Gastrocnemius medialis (tissue), 4 donors: ENCODE results near the gene HOXC6. TPM values are rescaled to one million over a fixed set of nuclear protein-coding genes. Genes with fewer than 3 reads are reported as not detected.

ENCODE experiments used
- ATAC-seq, 2 donors: fragments of 150-250 bp; one replicate each; pipeline ENCODE4 v1.9.1; 2016
- DNase-seq, 2 donors: peaks; one replicate each; pipeline ENCODE4 v3.0.0-alpha.2; 2019
- H3K27ac ChIP-seq, 4 donors: fragments of 200-600 bp; sonication (generic); 1 replicate in 1 of 4; 2 replicates in 3 of 4; pipeline ENCODE4 v1.5.1; 2016 to 2018; ENCODE audit warnings: mild to moderate bottlenecking in 2 of 4, moderate library complexity in 1 of 4
- H3K27me3 ChIP-seq, 3 donors: fragments of 200-600 bp; sonication (generic) in 2 of 3; 1 replicate in 1 of 3; 2 replicates in 2 of 3; pipeline versions ENCODE4 v1.5.1 to v1.6.0; 2016 to 2019; ENCODE audit warnings: mild to moderate bottlenecking in 1 of 3, moderate library complexity in 1 of 3
- H3K36me3 ChIP-seq, 2 donors: fragments of 200-600 bp; sonication (generic) in 1 of 2; one replicate each; pipeline ENCODE4 v1.5.1; 2017 to 2018
- H3K4me1 ChIP-seq, 2 donors: fragments of 200-600 bp; sonication (generic) in 1 of 2; one replicate each; pipeline ENCODE4 v1.5.1; 2016 to 2017; ENCODE audit warnings: mild to moderate bottlenecking in 2 of 2
- H3K4me3 ChIP-seq, 4 donors: fragments of 200-600 bp; sonication (generic) in 3 of 4; 1 replicate in 1 of 4; 2 replicates in 3 of 4; pipeline ENCODE4 v1.5.1; 2016 to 2019; ENCODE audit warnings: mild to moderate bottlenecking in 2 of 4
- H3K9me3 ChIP-seq, 3 donors: fragments of 200-600 bp; sonication (generic) in 2 of 3; 1 replicate in 1 of 3; 2 replicates in 2 of 3; pipeline ENCODE4 v1.5.1; 2016 to 2019
- POLR2A ChIP-seq, 2 donors: fragments of 450-650 bp; IDR thresholded peaks; one replicate each; pipeline ENCODE4 v1.6.1; 2017; ENCODE audit warnings: antibody characterized with exemption in 2 of 2, mild to moderate bottlenecking in 2 of 2, moderate library complexity in 2 of 2
- in situ Hi-C, 4 donors: fragments of 200-750 bp; cut with MboI; loops; one replicate each; pipeline versions ENCODE4 v1.15.0 to v1.8.0; 2017; ENCODE audit warnings: low sequenced_read_pairs in 4 of 4
- intact Hi-C: fragments of 100-400 bp; cut with DNase I; formaldehyde crosslinking; loops from one replicate; pipeline ENCODE4 v1.15.1; 2023; ENCODE audit warnings: low total_unique reads
- total RNA-seq, 4 donors: library from RNA; depleted of rRNA; stranded (reverse); fragments of >200 nt; gene quantifications; one replicate each; pipeline versions ENCODE4 v1.1.0 to v1.2.3, GENCODE V29; 2016
- TF ChIP-seq, protein P1 (sequence below), 5 experiments: fragments of 450-650 bp in 3 of 5; fragments of 200-600 bp in 2 of 5; sonication (generic) in 2 of 5; IDR thresholded peaks in 4 of 5; conservative IDR thresholded peaks in 1 of 5; 1 replicate in 4 of 5; 2 replicates in 1 of 5; pipeline ENCODE4 v1.5.1; 2016 to 2019; ENCODE audit warnings: antibody characterized with exemption in 5 of 5, mild to moderate bottlenecking in 3 of 5, moderate library complexity in 3 of 5

Gene HOXC6
- total RNA-seq, 4 donors from 2014 or later, result 1.0 to 4.7 (median 3.8) TPM

DNA sequence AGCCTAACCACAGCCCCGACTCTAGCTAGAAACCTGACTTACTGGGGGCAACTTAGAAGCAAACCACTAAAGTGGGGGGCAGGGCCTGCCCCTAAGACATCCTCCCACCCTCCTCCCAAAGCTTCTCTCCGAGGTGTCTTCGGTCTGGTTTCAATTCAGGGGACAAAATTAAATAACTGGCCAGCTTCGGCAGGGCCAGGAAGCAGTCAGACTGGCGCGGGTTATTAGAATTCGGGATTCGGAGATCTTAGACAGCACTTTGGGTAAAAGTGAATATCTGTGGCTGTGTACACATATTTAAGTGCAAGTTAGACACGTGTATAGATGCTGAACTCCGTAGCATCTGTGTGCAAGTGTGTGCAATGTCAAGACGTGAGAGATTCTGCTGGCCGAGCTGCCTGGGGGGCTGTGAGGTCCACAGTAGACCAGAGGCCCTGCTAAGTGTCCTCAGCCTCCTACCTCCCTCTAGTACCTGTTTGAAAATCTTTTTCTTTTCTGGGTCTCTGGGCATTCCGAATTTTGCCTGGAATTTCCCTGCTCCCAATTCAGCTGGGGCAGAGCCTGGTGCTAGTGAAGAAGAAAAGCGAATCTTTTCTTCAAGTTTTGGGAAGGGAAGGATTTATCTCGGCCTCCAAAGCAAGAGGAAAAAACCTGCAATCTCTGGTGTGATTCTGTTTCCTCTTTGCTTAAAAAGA lies 47.3 kb upstream of the HOXC6 start:
- peaks cover 26 to 75% (median 39%) of the 10 kb centered on the region in 3 donors for H3K27me3 ChIP-seq
- in situ Hi-C loops (loop anchor here (10.0 to 25.0 kb wide), 4 partner anchors 224 to 1731 kb away; partner anchors contain the start of genes GPR84 (in 2 of the 4), BLOC1S1 (in 1 of the 4), ITGA7 (in 1 of the 4) and RDH5 (in 1 of the 4)), intact Hi-C loops (no loop called here)
- TF ChIP-seq POLR2A (IDR thresholded peaks at IDR 0.05), result no peak
- TF ChIP-seq, protein P1, sequence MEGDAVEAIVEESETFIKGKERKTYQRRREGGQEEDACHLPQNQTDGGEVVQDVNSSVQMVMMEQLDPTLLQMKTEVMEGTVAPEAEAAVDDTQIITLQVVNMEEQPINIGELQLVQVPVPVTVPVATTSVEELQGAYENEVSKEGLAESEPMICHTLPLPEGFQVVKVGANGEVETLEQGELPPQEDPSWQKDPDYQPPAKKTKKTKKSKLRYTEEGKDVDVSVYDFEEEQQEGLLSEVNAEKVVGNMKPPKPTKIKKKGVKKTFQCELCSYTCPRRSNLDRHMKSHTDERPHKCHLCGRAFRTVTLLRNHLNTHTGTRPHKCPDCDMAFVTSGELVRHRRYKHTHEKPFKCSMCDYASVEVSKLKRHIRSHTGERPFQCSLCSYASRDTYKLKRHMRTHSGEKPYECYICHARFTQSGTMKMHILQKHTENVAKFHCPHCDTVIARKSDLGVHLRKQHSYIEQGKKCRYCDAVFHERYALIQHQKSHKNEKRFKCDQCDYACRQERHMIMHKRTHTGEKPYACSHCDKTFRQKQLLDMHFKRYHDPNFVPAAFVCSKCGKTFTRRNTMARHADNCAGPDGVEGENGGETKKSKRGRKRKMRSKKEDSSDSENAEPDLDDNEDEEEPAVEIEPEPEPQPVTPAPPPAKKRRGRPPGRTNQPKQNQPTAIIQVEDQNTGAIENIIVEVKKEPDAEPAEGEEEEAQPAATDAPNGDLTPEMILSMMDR (IDR thresholded peaks at IDR 0.05 in 4 of 5, conservative IDR thresholded peaks at IDR 0.05 in 1 of 5), result no peak
- peaks cover 0 to 20% of the 10 kb centered on the region in 2 donors for H3K4me1 ChIP-seq
- H3K27ac ChIP-seq, result peak overlapping the region; percentile 94 to 100 (median 98)
- ATAC-seq (no peak), DNase-seq (no peak)
- peak overlapping the region; percentile 25 to 85 (median 71) for H3K4me3 ChIP-seq
- no peaks in the 10 kb centered on the region for H3K36me3 ChIP-seq
- no peaks in the 10 kb centered on the region for H3K9me3 ChIP-seq

- in situ Hi-C loops, result loop anchor here (10.0 to 25.0 kb wide), 4 partner anchors 223 to 1730 kb away; partner anchors contain the start of genes GPR84 (in 2 of the 4), BLOC1S1 (in 1 of the 4), ITGA7 (in 1 of the 4) and RDH5 (in 1 of the 4)
- DNase-seq, result no peak
- Histone ChIP-seq H3K9me3 (no peaks in the 10 kb centered on the region), H3K4me1 (peaks cover 2 to 21% of the 10 kb centered on the region in 2 donors), H3K36me3 (no peaks in the 10 kb centered on the region), H3K27ac (peak overlapping the region; percentile 94 to 100 (median 98)), H3K4me3 (peak overlapping the region; percentile 25 to 85 (median 71)), H3K27me3 (peaks cover 16 to 65% (median 30%) of the 10 kb centered on the region in 3 donors)
- TF ChIP-seq, protein P1 (IDR thresholded peaks at IDR 0.05 in 4 of 5, conservative IDR thresholded peaks at IDR 0.05 in 1 of 5), result no peak
- TF ChIP-seq POLR2A (IDR thresholded peaks at IDR 0.05), result no peak
- intact Hi-C loops, result no loop called here
- ATAC-seq, result no peak
Observed at GRCh38 chr12:53981634-53982565, 46.3 kb upstream of the HOXC6 start.

DNA sequence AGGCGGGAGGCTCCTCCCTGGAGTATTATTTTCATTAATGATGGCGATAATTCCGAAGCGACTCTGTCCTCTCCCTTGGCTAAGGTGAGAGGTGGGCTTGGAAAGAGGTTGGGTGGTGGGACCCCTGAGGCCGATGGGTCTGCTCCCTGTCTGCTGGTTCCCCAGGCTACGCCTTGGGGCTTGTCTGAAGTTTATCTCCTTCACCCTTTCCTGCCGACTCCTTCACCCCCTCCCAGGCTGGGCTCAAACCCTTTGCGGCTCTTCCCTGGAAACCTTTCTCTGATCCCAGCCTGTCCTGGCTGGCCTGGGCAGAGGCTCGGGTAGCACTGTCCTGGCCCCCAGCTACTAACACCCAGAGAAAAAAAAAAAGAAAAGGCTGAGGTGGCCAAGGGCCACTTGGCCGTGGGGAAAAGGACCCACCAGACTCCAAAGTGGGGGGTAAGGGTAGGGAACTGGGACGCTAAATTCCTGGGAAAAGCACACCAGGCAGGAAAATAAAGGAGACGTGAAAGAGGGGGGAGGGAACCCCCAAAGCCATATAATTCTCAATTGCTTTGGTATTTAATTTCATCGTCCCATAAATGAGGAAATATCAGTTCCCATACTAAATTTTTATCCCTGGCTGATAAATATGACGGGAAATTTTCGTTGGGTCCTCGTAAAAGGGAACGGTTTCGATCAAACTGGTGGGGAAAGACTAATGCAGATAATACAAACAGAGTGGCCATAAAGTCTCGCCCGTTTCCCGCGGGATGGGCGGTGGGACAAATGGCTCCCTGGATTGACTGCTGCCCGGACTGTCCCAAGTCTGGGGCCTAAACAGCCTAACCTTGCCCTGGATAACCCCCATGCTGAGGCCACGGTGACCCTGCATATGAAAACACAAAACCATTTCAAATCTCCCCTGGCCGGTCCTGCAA lies 45.3 kb upstream of the HOXC6 start:
- no peak for TF ChIP-seq POLR2A (IDR thresholded peaks at IDR 0.05)
- TF ChIP-seq, protein P1 (IDR thresholded peaks at IDR 0.05 in 4 of 5, conservative IDR thresholded peaks at IDR 0.05 in 1 of 5), result no peak
- H3K27ac ChIP-seq, result peak overlapping the region; percentile 94 to 100 (median 98)
- no peak for ATAC-seq
- H3K36me3 ChIP-seq, result no peaks in the 10 kb centered on the region
- H3K4me3 ChIP-seq, result peak overlapping the region; percentile 59 to 85 (median 82)
- H3K4me1 ChIP-seq, result peaks cover 12 to 28% of the 10 kb centered on the region in 2 donors
- in situ Hi-C loops, result loop anchor here (10.0 to 25.0 kb wide), 4 partner anchors 222 to 1729 kb away; partner anchors contain the start of genes GPR84 (in 2 of the 4), BLOC1S1 (in 1 of the 4), ITGA7 (in 1 of the 4) and RDH5 (in 1 of the 4)
- intact Hi-C loops, result no loop called here
- H3K27me3 ChIP-seq, result peaks cover 6 to 55% (median 20%) of the 10 kb centered on the region in 3 donors
- no peak for DNase-seq
- H3K9me3 ChIP-seq, result no peaks in the 10 kb centered on the region
